SK-N-DZ (cell line): ENCODE measurements around the gene TNFSF9.
A peak's percentile ranks its signal among the peaks of the same experiment; 100 is the strongest.
"Not testable (repeated sequence)": the region's sequence is repeated elsewhere in the genome, so short reads cannot be mapped to it uniquely, and the experiment has no call there.

ENCODE experiments used
- DNase-seq: peaks from one replicate; pipeline ENCODE4 v3.0.0-alpha.2; 2015; ENCODE audit warnings: low spot score

TNFSF9 gene

DNA sequence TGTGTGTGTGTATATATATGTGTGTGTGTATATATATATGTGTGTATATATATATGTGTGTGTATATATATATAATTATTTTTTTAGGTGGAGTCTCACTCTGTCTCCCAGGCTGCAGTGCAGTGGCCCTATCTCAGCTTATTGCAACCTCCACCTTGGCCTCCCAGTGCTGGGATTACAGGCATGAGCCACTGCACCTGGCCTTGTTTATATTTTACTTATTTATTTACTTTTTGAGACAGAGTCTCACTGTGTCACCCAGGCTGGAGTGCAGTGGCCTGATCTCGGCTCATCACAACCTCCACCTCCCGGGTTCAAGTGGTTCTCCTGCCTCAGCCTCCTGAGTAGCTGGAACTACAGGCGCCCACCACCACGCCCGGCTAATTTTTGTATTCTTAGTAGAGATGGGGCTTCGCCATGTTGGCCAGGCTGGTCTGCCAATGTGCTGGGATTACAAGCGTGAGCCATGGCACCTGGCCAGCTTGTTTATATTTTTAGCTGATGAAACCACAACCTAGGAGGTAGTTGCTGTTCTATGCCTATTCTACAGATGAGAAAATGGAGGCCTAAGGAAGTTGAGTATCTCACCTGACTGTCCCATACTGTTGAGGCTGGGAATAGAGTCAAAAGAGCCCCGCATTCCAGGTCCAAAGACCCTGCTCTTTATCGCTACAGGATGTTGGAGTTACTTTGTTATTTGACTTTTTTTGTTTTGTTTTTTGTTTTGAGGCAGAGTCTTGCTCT is 22.6 kb upstream of the TNFSF9 start:
- DNase-seq, result not testable (repeated sequence)

DNA sequence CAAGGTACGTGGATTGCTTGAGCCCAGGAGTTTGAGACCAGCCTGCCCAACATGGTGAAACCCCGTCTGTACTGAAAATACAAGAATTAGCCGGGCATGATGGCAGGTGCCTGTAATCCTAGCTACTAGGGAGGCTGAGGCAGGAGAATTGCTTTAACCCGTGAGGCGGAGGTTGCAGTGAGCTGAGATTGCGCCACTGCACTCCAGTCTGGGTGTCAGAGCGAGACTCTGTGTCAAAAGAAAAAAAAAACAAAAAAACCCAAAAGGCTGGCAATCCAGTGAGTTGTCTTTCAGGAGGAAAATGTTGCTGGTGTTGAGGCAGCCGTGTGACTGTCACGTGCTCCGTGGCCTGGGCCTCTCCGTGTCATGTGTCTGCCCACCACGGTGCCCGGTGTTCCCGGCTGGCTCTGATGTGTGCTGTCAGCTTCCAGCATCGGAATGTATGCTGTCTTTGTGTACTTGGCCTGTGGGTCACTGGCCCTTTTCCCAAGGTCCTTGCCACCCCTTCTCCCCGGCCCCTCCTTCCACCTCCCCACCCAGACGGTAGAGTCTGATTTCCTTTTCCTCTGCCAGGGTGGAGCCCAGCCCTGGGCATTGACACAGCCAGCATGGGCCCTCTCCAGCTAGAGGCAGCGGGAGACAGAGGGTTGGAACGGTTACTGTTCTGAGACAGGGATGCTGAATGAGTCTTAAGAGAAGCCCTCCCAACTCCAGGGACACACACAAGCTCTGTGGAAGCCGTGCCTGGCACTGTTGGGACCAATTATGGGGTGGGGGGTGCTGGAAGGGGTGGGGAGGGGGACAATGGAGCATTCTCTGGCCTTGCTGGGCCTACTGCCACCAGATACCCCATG is 21.5 kb upstream of the TNFSF9 start:
- DNase-seq, result no peak

DNA sequence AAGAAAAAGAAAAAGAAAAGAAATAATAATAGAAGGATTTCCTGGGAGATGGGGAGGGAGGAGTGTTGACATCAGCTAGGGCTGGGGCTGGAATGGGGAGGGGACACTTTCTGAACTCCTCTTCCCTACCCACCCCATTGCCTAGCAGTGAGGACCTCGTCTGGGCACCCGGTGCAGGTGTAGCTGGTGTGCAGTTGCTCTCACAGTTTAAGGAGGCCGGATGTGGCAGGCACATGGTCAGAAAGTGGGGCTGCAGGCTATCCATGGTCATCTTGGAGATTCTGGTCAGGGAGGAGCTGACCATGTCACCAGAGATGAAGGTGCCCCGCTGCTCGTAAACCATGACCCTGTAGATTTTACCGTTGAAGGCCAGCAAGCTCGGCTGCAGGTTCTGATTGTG is 20.2 kb upstream of the TNFSF9 start:
- DNase-seq, result no peak

DNA sequence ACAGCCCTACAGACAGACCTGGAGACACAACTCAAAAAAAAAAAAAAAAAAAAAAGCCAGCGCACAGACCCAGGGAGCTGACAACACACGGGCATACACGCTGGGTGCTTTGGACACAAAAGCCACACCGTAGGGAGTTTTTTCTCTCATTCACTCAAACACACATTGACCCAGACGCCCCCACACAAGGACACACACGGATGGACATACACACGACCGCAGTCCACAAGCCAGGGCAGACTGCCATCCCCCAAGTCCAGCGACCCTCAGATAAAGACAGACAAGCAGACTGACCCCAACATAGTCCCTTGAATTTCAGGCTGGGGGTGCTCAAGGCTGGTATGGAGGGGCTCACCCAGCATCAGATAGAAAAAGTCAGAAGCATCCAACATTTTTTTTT is 16.7 kb upstream of the TNFSF9 start:
- DNase-seq, result no peak

DNA sequence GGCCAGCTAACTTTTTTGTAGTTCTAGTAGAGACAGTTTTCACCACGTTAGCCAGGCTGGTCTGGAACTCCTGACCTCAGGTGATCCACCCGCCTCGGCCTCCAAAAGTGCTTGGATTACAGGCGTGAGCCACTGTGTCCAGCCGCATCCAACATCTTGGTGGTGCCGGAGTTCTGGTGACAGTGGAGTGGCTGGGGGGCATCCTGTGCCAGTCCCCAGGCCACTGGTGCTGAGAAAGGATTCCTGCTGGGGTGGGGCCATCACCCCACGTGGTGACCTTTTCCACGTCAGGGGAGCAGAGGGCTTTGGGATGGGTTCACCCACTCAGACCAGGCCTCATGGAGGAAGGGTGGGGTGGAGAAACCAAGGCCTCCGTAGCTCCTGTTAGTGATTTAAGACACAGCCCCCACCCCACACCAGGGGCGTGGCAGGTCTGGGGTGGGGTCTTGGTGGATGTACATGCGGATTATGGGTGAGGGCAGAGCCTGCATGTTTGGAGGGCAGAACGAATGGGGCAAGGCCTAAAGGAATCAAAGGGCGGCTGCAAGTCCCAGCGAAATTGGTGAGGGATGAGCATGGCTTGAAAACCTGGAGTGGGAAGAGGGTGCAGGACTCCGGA is 15.8 kb upstream of the TNFSF9 start:
- no peak for DNase-seq

DNA sequence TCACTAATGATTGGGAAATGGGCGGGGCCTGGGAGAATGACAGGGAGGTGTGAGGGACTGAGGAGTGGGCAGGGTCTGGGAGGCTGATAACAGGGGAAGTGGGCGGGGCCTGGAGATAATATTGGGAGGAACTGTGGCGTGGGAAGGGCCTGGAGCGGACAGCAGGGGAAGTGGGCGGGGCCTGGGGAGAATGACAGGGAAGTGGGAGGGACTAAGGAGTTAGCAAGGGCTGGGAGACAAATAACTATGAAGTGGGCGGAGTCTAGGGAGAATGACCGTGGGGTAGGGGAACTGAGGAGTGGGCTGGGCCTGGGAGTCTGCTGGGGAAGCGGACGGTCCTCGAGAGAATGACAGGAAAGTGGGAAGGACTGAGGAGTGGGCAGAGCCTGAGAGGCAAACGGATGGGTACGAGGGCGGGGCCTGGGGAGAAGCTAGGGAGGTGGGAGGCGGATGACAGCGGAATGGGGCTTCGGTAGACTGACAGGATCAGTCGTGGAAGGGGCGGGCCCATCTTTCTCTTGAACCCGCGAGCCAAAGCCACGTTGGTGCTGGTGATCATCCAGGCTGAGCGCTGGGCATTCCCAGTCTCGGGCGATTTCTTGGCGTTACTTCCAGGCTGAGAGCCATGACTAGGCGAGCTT is 14.7 kb upstream of the TNFSF9 start:
- peak; percentile 82 for DNase-seq

DNA sequence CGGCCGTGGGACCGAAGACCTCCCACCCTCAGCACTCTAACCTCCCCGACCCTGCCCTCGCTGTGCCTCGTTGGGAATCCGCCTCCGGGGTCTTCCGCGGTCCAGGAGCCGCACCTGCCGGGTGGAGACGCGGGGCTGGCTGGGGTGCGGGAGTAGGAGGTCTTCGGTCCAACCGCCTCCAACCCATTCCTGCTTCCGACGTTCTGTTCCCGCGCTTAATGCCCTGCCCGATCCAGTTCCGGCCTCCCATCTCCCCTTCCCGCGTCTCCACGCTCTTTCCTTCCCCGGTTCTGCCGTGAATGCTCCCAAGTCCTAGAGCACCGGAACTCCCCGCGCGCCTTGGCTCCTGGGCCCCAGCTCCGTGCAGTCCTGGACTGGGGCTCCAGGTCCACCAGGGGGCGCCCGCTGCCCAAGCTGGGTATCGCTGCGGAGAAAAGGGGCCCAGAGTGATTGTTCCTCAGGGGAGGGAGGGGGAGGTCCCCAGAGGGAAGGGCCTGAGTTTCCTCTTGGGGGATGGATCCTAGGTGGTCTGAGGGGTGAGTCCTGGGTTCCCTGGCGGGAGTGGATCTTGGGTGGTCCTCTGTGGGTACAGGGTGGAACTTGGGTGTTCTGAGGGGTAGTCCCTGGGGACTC is 14.1 kb upstream of the TNFSF9 start:
- peak; percentile 68 for DNase-seq

DNA sequence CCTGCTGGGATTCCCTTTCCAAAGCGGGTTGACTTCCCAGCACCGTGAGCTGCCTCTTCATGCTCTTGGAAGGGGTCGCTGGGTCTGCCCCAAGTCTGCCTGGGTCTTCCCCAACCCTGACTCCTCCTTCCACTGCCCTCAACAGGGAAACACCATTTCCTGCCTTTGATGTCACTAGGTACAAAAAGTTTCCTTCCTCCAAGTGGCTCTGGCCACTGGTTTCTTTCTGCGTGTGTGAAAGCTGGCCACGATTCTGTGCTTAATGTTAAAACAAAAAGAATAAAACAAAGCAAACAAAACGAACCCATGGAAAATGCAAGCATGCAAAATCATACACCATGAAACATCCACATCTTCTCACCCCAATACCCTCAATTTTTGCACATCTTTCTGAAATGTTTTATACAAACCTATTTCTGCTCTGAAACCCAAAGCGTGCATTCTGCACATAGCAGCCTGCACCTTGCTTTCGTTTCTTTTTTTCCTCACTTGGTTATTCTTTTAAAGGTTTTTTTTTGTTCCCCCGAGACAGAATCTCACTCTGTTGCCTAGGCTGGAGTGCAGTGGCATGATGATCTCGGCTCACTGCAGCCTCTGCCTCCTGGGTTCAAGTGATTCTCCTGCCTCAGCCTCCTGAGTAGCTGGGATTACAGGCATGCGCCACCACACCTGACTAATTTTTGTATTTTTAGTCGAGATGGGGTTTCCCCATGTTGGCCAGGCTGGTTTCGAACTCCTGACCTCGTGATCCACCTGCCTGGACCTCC is 12.5 kb upstream of the TNFSF9 start:
- no peak for DNase-seq

DNA sequence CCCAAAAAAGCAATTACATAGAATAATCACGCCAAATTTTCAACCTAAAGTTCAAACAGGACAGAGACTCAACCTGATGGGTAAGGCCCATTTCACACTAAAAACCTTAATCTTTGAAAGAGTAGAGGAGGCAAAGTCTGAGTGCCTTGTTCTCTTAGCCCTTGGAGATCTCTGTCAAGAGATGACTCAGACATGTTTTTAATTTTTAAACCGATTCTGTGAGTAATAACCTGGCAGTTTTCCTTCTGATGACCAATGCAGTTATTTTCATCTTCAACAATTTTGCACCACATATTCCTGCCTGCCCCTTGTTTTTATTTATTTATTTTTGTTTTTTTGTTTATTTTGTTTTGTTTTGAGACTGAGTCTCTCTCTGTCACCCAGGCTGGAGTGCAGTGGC is 11.5 kb upstream of the TNFSF9 start:
- no peak for DNase-seq

DNA sequence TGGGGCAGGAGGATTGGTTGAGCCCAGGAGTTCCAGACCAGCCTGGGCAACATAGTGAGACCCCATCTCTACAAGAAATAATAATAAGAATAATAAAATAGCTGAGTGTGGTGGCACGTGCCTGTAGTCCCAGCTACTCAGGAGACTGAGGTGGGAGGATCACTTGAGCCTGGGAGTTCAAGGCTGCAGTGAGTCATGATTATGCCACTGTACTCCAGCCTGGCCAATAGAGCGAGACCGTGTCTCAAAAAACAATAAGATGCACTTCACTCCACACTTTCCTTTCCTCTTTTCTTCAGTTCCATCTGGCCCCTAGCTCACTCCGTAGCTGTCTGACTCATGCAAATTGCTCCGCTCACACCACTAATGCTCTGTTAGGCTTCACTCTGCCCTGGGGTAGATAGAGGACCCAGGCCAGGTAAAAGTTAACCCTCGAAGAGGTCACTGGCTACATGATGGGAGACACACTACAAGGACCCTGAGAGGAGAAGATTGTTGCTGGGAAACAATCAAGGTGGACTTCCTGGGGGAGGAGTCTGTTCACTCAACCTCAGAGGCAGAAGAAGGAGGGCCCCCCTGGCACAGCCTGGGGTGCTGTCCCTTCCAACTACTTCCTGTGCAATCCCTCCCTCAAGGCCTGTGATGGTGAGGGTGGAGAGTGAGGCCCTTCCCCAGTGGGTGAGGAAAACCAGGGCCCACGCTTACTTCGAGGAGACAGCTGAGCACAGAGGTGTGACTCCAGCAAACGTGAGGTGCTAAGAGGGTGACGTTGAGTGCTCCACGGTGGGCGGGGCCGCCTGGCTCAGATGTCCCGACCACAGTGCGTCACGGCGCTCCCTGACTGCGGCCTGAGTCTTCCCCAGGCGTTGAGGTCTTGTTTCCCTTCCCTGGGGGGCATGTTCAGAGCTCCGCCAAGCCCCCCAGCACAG is 8.8 kb upstream of the TNFSF9 start:
- DNase-seq, result no peak

DNA sequence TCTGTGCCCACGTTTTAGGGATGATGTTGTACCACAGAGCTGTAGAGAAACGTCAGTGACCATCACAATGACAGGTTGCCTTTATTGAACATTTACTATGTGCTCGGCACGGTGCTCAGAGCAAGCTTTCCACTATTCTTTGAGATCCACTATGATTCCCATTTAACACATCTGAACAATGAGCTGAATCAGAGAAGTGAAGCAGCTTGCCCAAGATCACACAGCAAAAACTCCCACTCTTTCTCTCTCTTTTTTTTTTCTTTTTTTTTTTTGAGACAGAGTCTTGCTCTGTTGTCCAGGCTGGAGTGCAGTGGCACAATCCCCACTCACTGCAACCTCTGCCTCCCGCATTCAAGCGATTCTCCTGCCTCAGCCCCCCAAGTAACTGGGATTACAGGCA is 8.1 kb upstream of the TNFSF9 start:
- no peak for DNase-seq

DNA sequence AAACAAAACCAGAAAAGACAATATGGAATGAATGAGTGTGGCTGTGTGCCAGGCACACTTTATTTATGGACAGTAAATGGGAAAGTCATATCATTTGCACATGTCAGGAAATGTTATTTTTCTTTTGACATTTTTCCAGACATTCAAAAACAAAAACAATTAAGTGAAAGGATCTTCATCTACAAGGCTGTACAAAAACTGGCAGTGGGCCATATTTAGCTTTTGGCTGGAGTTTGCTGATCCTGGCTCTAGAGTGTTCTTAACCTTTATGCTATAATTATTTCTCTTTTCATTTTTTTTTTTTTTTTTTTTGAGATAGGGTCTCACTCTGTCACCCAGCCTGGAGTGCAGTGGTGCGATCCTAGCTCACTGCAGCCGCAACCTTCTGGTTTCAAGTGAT is 6.5 kb upstream of the TNFSF9 start:
- DNase-seq, result no peak

DNA sequence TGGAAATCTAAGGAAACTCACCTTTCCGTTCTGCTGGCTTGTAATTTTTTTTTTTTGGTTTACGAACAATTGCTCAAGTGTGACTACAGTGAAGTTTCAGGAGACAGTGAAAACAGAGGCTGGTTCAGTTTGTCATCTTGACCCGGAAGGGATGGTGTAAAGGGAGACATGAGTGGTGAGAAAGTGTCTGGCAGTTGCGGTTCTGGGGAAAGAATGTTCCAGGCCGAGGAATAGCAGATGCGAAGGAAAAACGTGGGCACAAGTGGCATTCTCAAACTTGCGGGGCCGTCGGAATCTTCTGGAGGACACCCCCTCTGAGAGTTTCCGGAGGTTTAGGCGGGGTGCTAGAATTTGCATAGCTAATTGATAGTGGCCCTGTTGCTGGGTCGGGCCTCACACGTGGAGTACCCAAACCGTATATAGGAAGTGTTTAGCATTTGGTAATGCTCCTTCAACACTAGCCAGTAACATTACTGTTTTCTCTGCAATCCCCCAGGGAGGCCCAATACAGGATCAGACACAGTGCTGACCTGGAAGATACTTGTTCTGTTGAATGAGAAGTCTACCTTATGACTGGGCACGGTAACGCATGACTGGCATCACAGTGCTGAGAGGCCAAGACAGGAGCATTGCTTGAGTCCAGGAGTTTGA is 2.8 kb upstream of the TNFSF9 start:
- no peak for DNase-seq

DNA sequence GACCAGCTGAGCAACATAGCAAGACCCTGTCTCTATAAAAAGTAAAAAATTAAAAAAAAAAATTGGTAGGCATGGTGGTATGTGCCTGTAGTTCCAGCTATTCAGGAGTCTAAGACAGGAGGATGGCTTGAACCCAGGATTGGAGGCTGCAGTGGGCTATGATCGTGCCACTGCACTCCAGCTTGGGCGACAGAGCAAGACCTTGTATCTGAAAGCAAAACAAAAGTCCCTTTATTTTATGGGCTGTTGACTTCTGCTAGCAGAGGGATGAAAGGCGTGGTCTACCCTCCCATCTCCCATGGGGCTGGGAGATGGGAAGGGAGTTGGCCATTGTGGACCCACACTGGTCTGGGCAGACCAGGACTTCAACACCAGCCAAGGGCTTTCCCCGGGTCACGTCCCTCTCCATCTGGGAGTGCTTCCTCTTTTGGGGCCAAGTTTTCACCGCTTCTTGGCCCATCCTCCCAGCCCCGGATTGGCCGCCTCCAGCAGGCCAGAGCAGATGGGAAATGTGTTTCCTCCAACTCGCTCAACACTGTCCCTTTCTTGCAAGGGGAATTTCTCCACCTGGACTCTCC is 2.2 kb upstream of the TNFSF9 start:
- no peak for DNase-seq

DNA sequence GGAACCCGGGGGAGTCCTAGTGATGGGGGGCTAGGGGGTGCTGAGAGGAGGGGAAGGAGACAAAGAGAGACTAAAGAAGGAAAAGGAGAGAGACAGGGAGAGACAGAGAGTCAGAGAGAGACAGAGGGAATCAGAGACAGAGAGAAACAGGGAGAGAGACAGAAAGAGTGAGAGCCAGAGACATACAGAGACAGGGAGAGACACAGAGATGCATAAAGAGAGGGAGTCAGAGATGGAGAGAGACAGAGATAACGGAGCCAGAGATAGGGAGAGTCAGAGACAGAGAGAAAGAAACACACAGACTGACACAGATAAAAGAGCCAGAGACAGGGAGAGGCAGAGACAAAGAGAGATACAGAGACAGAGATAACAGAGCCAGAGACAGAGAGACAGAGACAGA is 1.5 kb upstream of the TNFSF9 start:
- no peak for DNase-seq

DNA sequence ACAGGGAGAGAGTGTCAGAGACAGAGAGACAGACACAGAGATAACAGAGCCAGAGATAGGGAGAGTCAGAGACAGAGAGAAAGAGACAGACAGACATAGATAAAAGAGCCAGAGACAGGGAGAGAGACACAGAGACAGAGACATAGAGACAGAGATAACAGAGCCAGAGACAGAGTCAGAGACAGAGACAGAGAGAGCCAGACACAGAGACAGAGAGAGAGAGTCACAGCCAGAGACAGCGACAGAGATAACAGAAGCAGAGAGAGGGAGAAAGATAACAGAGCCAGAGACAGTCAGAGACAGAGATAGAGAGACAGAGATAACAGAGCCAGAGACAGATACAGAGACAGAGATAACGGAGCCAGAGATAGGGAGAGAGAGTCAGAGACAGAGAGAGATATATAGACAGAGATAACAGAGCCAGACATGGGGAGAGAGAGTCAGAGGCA is 865 bp upstream of the TNFSF9 start:
- no peak for DNase-seq

DNA sequence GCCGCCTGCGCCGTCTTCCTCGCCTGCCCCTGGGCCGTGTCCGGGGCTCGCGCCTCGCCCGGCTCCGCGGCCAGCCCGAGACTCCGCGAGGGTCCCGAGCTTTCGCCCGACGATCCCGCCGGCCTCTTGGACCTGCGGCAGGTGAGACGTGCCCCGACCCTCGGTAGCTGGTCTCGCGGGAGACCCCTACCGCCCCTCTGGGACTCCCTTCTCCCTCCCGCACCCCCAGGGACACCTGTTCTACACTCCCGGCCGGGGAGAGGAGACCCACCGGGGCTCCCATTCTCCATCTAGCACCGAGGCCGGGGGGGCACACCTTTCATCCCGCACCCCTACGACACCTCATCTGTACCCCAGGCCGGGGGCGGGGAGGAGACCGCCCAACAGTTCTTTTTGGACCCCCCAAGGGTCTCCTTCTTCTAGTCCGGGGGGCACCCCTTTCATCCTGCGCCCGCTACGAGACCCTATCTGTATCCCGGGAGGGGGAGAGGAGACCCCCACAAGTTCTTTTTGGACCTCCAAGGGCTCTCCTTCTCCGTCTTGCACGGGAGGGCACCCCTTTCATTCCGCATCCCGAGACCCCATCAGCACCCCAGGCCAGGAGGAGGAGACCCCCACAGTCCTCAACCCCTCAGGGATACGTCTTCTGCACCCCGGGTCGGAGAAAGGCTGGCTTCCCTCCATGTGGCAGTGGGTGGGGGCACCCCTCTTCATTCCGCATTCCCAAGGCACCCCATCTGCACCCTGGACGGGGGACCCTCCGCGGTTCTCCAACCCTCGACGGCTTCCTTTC is 533 bp downstream of the TNFSF9 start:
- no peak for DNase-seq

DNA sequence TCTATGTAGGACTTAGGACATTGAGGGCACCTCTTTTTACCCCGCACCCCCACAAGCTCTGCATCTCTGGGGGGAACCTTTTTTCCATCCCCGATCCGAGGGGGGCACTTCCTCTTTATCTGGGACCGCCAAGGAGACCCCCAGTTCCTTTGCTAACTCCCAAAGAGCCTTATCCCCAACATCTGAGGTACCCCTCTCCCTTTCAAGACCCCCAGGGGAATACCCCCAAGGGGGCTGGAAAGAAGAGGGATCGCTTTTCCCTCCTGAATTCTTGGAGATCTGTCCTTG is 1.1 kb downstream of the TNFSF9 start:
- no peak for DNase-seq
